Subcutaneous abdominal adipose tissue (tissue), 5 donors: ENCODE measurements around the gene PSME1.

Source experiments
- H3K27ac ChIP-seq: one replicate; pipeline ENCODE4 v1.7.0; 2013; ENCODE audit warnings: low read depth, mild to moderate bottlenecking, inconsistent platforms, low read length, moderate library complexity
- H3K27me3 ChIP-seq, 5 donors: one replicate each; pipeline ENCODE4 v1.7.0; 2013; ENCODE audit warnings: low read length in 5 of 5, inconsistent platforms in 1 of 5; ENCODE audit not compliant: control insufficient read depth in 5 of 5, insufficient read depth in 4 of 5
- H3K36me3 ChIP-seq, 5 donors: one replicate each; pipeline ENCODE4 v1.7.0; 2013; ENCODE audit warnings: low read length in 5 of 5; ENCODE audit not compliant: control insufficient read depth in 5 of 5, insufficient read depth in 5 of 5
- H3K4me1 ChIP-seq, 5 donors: one replicate each; pipeline ENCODE4 v1.7.0; 2013; ENCODE audit warnings: low read length in 5 of 5, mild to moderate bottlenecking in 3 of 5, moderate library complexity in 1 of 5; ENCODE audit not compliant: control insufficient read depth in 5 of 5, insufficient read depth in 5 of 5
- H3K4me3 ChIP-seq, 5 donors: one replicate each; pipeline ENCODE4 v1.7.0; 2013; ENCODE audit warnings: low read length in 5 of 5, low read depth in 1 of 5
- H3K9ac ChIP-seq, 5 donors: one replicate each; pipeline ENCODE4 v1.7.0; 2013; ENCODE audit warnings: low read length in 5 of 5, mild to moderate bottlenecking in 4 of 5, moderate library complexity in 3 of 5
- H3K9me3 ChIP-seq, 5 donors: one replicate each; pipeline ENCODE4 v1.7.0; 2013; ENCODE audit warnings: low read length in 5 of 5; ENCODE audit not compliant: control insufficient read depth in 5 of 5
- donor health status: healthy.
- donor health status: healthy.
- donor health status: healthy.
- donor health status: healthy.
- donor health status: healthy.

Gene PSME1

GRCh38 chr14:24127673-24128072 is 8.3 kb upstream of the PSME1 start:
- no peak overlapping the region for H3K9ac ChIP-seq
- no peak overlapping the region for H3K27ac ChIP-seq
- peaks cover 0 to 17% (median 14%) of the 10 kb centered on the region in 5 donors for H3K36me3 ChIP-seq
- no peak overlapping the region for H3K4me3 ChIP-seq
- H3K4me1 ChIP-seq: peaks cover 1 to 22% (median 9%) of the 10 kb centered on the region in 5 donors
- no peaks in the 10 kb centered on the region for H3K9me3 ChIP-seq
- H3K27me3 ChIP-seq: no peaks in the 10 kb centered on the region

- peaks cover 1 to 23% (median 9%) of the 10 kb centered on the region in 5 donors for H3K4me1 ChIP-seq
- H3K4me3 ChIP-seq: no peak overlapping the region
- no peaks in the 10 kb centered on the region for H3K27me3 ChIP-seq
- H3K9ac ChIP-seq: no peak overlapping the region
- no peaks in the 10 kb centered on the region for H3K9me3 ChIP-seq
- no peaks in the 10 kb centered on the region for H3K36me3 ChIP-seq
- no peak overlapping the region for H3K27ac ChIP-seq
Measured at GRCh38 chr14:24129410-24129998, 6.5 kb upstream of the PSME1 start.

DNA sequence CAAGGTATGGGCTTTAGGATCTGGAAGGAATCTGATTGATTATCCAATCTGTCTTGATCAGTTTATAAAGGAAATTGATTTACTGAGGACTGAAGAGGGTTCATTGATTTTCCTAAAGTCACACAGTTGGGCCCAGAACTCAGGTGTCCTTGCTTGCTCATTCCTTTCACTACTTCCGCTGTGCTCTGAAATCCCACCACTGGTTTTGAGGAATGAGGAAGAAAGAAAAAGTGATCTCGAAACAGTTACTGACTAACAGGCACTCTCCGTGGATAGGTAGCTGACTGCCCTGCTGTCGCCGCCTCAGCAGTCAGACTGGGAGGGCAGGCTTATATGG is 5.6 kb upstream of the PSME1 start, which contains the start of gene FITM1:
Gene FITM1, plus strand, starts transcription at position 280 of the 337 bp plus-strand sequence. CDS start 905 bp downstream, outside the sequence.
- Histone ChIP-seq H3K4me3 (no peak within 1 kb of the TSS), H3K36me3 (no peaks in the 10 kb centered on the region), H3K9me3 (no peaks in the 10 kb centered on the region), H3K4me1 (peaks cover 1 to 24% (median 11%) of the 10 kb centered on the region in 5 donors), H3K27me3 (no peaks in the 10 kb centered on the region), H3K27ac (peak within 1 kb of the TSS; percentile 46), H3K9ac (peak within 1 kb of the TSS in 2 of 5 donors; percentile 1 to 41)

DNA sequence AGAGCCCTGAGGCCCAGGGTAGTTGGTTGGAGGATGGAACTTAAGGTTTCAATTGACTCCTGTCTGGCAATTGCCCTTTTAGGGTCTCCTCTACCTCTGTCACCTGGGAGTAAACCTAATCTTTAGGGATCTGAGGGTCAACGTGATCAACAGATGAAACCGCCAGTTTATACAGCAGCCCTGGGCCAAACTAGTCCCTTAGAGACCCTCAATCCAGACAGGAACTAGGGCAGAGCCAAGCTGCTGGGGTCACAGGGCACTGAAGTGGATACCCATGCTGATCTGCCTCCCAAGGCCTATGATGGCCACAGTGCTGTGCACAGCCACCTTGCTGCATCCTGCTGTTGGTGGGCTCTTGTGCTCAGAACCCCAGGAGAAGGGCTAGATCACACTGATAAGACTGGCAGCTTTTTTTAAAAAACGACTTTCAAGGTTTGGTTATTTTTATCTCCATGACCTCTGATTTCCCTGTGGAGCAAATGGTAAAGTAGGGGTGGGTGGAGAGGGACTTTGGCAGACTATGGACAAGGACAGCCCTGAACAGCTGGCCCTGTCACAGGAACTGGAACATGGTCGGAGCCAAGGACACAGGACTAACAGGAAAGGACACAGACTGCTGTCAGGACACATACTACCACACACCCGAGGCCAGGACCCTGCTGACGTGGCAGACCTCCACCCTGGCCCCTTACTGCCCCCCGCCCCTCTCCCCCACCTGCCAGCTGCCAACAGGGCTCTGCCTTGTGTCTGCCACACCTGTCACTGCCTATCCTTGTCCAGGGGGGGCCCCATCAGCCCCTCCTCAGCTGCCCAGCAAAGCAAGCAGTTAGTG is 5.1 kb upstream of the PSME1 start:
- Histone ChIP-seq H3K9ac (peak overlapping the region in 2 of 5 donors; percentile 1 to 41), H3K36me3 (no peaks in the 10 kb centered on the region), H3K4me1 (peaks cover 1 to 28% (median 14%) of the 10 kb centered on the region in 5 donors), H3K9me3 (no peaks in the 10 kb centered on the region), H3K27me3 (no peaks in the 10 kb centered on the region), H3K27ac (peak overlapping the region; percentile 46), H3K4me3 (no peak overlapping the region)

DNA sequence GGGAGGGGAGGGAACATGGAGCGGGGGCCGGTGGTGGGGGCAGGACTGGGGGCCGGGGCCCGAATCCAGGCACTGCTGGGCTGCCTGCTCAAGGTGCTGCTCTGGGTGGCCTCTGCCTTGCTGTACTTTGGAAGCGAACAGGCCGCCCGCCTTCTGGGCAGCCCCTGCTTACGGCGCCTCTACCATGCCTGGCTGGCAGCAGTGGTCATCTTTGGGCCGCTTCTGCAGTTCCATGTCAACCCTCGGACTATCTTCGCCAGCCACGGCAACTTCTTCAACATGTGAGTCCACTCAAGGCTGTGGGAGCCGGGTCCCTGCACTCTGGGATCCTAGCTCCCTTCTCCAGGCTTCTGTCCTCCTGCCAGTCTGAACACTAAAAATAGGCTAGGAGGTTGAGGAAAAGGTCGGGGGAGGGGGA is 4.4 kb upstream of the PSME1 start:
- no peak overlapping the region for H3K27ac ChIP-seq
- no peaks in the 10 kb centered on the region for H3K36me3 ChIP-seq
- no peaks in the 10 kb centered on the region for H3K27me3 ChIP-seq
- H3K4me3 ChIP-seq: no peak overlapping the region
- peaks cover 1 to 31% (median 17%) of the 10 kb centered on the region in 5 donors for H3K4me1 ChIP-seq
- H3K9me3 ChIP-seq: no peaks in the 10 kb centered on the region
- no peak overlapping the region for H3K9ac ChIP-seq

- H3K9ac ChIP-seq: peak overlapping the region in 1 of 5 donors; percentile 28
- H3K36me3 ChIP-seq: peaks cover 0 to under 1% (median 0%) of the 10 kb centered on the region in 5 donors
- H3K9me3 ChIP-seq: no peaks in the 10 kb centered on the region
- no peak overlapping the region for H3K27ac ChIP-seq
- H3K4me1 ChIP-seq: peaks cover 1 to 38% (median 23%) of the 10 kb centered on the region in 5 donors
- no peak overlapping the region for H3K4me3 ChIP-seq
- no peaks in the 10 kb centered on the region for H3K27me3 ChIP-seq
Measured at GRCh38 chr14:24132061-24132685, 3.8 kb upstream of the PSME1 start.

DNA sequence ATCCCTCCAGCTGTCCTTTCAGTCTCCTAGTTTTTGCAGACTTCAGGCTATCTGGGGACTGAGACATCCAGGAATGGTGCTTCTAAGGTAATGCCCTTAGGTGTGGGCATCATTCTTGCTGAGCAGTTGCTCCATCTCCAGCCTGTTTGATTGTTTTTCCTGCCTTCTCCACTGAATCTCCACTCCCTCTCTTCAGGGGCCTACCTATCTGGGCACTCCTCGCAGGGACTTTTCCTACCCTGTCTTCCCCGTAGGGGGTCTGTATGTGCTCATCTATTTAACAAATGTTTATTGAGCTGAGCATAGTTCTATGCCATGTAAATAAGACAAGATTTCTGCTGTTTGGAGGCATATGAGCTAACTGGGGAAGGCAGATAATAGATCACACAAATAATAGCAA is 3.0 kb upstream of the PSME1 start:
- Histone ChIP-seq H3K9me3 (no peaks in the 10 kb centered on the region), H3K4me1 (peaks cover 1 to 44% (median 24%) of the 10 kb centered on the region in 5 donors), H3K9ac (no peak overlapping the region), H3K27me3 (no peaks in the 10 kb centered on the region), H3K27ac (no peak overlapping the region), H3K4me3 (no peak overlapping the region), H3K36me3 (peaks cover 0 to 8% (median 6%) of the 10 kb centered on the region in 5 donors)

GRCh38 chr14:24133735-24134134 is 2.3 kb upstream of the PSME1 start:
- H3K27ac ChIP-seq: no peak overlapping the region
- no peak overlapping the region for H3K9ac ChIP-seq
- H3K9me3 ChIP-seq: no peaks in the 10 kb centered on the region
- no peak overlapping the region for H3K4me3 ChIP-seq
- peaks cover 1 to 46% (median 24%) of the 10 kb centered on the region in 5 donors for H3K4me1 ChIP-seq
- H3K27me3 ChIP-seq: no peaks in the 10 kb centered on the region
- peaks cover 0 to 16% (median 13%) of the 10 kb centered on the region in 5 donors for H3K36me3 ChIP-seq

GRCh38 chr14:24135584-24135833 is 485 bp upstream of the PSME1 start:
- H3K9ac ChIP-seq: peak overlapping the region in 3 of 5 donors; percentile 43 to 86 (median 73)
- peaks cover 0 to 24% (median 20%) of the 10 kb centered on the region in 5 donors for H3K36me3 ChIP-seq
- no peaks in the 10 kb centered on the region for H3K9me3 ChIP-seq
- peaks cover 1 to 57% (median 29%) of the 10 kb centered on the region in 5 donors for H3K4me1 ChIP-seq
- H3K27me3 ChIP-seq: no peaks in the 10 kb centered on the region
- peak overlapping the region; percentile 51 to 91 (median 83) for H3K4me3 ChIP-seq
- H3K27ac ChIP-seq: peak overlapping the region; percentile 62
